Neural cell (in vitro differentiated cells): ENCODE measurements around the gene SPR. TPM values are rescaled to one million over a fixed set of nuclear protein-coding genes. Genes with fewer than 3 reads are reported as not detected.

Experiments used
- H2AFZ ChIP-seq: fragments of 200-600, 300-800 bp; sonication (generic), shearing (Covaris generic); 2 replicates; pipeline ENCODE4 v1.6.0; 2014; ENCODE audit warnings: low read depth, mild to moderate bottlenecking, antibody characterized with exemption, low read length, moderate library complexity
- H3F3A ChIP-seq: fragments of 200-600 bp; shearing (Covaris generic); 2 replicates; pipeline ENCODE4 v1.6.1; 2016; ENCODE audit warnings: mild to moderate bottlenecking, moderate library complexity, mixed read lengths, antibody characterized with exemption, low read length; ENCODE audit not compliant: insufficient read depth, poor library complexity, severe bottlenecking
- H3K27ac ChIP-seq: fragments of 200-600, 300-800 bp; sonication (generic), shearing (Covaris generic); 2 replicates; pipeline ENCODE4 v1.5.1; 2014; ENCODE audit warnings: mild to moderate bottlenecking, low read length, moderate library complexity
- H3K27me3 ChIP-seq: fragments of 300-800, 200-600 bp; sonication (generic), shearing (Covaris generic); 2 replicates; pipeline ENCODE4 v1.6.0; 2014; ENCODE audit warnings: mild to moderate bottlenecking, low read depth, low read length, moderate library complexity; ENCODE audit not compliant: insufficient read depth
- H3K36me3 ChIP-seq: fragments of 300-800, 200-600 bp; sonication (generic), shearing (Covaris generic); 2 replicates; pipeline ENCODE4 v1.5.1; 2014; ENCODE audit warnings: mild to moderate bottlenecking, antibody characterized with exemption, low read length, moderate library complexity; ENCODE audit not compliant: insufficient read depth
- H3K4me2 ChIP-seq: fragments of 300-800, 200-600 bp; sonication (generic), shearing (Covaris generic); 2 replicates; pipeline ENCODE4 v1.6.0; 2014; ENCODE audit warnings: mild to moderate bottlenecking, low read length
- H3K4me3 ChIP-seq: fragments of 300-800, 200-600 bp; sonication (generic), shearing (Covaris generic); 2 replicates; pipeline ENCODE4 v1.5.1; 2014; ENCODE audit warnings: mild to moderate bottlenecking, low read length, moderate library complexity
- H3K79me2 ChIP-seq: fragments of 200-600 bp; shearing (Covaris generic); replicated peaks from 2 replicates; pipeline ENCODE4 v1.6.0; 2014; ENCODE audit warnings: mild to moderate bottlenecking, low read length, moderate library complexity; ENCODE audit not compliant: insufficient read depth
- H3K9ac ChIP-seq: fragments of 300-800, 200-600 bp; sonication (generic), shearing (Covaris generic); 2 replicates; pipeline ENCODE4 v1.6.1; 2016; ENCODE audit warnings: mild to moderate bottlenecking, low read length, mixed read lengths
- H3K9me2 ChIP-seq: fragments of 200-600 bp; shearing (Covaris generic); 2 replicates; pipeline ENCODE4 v1.6.1; 2016; ENCODE audit warnings: mild to moderate bottlenecking, low read length, mixed read lengths; ENCODE audit not compliant: insufficient read depth
- H3K9me3 ChIP-seq: fragments of 200-600, 300-800 bp; sonication (generic), shearing (Covaris generic); 2 replicates; pipeline ENCODE4 v1.6.1; 2016; ENCODE audit warnings: mild to moderate bottlenecking, mixed run types, low read length, moderate library complexity, mixed read lengths
- H4K20me1 ChIP-seq: fragments of 200-600 bp; shearing (Covaris generic); 2 replicates; pipeline ENCODE4 v1.6.1; 2016; ENCODE audit warnings: mild to moderate bottlenecking, mixed run types; ENCODE audit not compliant: insufficient read depth
- CTCF ChIP-seq: fragments of 450-650 bp; IDR thresholded peaks from 2 replicates; pipeline ENCODE4 v1.5.1; 2014; ENCODE audit warnings: antibody characterized with exemption, mild to moderate bottlenecking, moderate library complexity; ENCODE audit not compliant: poor library complexity, severe bottlenecking
- EP300 ChIP-seq: fragments of 450-650 bp; conservative IDR thresholded peaks from 2 replicates; pipeline ENCODE4 v1.6.1; 2014; ENCODE audit warnings: antibody characterized with exemption, mild to moderate bottlenecking, moderate library complexity; ENCODE audit not compliant: poor library complexity, severe bottlenecking
- EZH2 ChIP-seq: fragments of 200-600, 300-800 bp; shearing (Covaris generic), sonication (generic); IDR thresholded peaks from 2 replicates; pipeline ENCODE4 v1.6.1; 2014; ENCODE audit warnings: antibody characterized with exemption, low read length, borderline replicate concordance, mild to moderate bottlenecking; ENCODE audit not compliant: insufficient read depth, poor library complexity, severe bottlenecking
- MXI1 ChIP-seq: fragments of 450-650 bp; conservative IDR thresholded peaks from 2 replicates; pipeline ENCODE4 v1.6.1; 2014; ENCODE audit warnings: antibody characterized with exemption, mild to moderate bottlenecking; ENCODE audit not compliant: poor library complexity, severe bottlenecking
- POLR2AphosphoS5 ChIP-seq: IDR thresholded peaks from 2 replicates; pipeline ENCODE4 v1.6.1; 2012
- RAD21 ChIP-seq: fragments of 450-650 bp; conservative IDR thresholded peaks from 2 replicates; pipeline ENCODE4 v1.6.1; 2014; ENCODE audit warnings: antibody characterized with exemption, mild to moderate bottlenecking, moderate library complexity
- SMC3 ChIP-seq: fragments of 450-650 bp; conservative IDR thresholded peaks from 2 replicates; pipeline ENCODE4 v1.6.1; 2014; ENCODE audit warnings: antibody characterized with exemption, mild to moderate bottlenecking, moderate library complexity; ENCODE audit not compliant: poor library complexity
- TAF1 ChIP-seq: IDR thresholded peaks from 2 replicates; pipeline ENCODE4 v1.6.1; 2012; ENCODE audit warnings: low read depth
- polyA plus RNA-seq: library from polyadenylated mRNA; depleted of rRNA; stranded (reverse); fragments of >200 nt; gene quantifications from 2 replicates; pipeline ENCODE4 v1.2.3, GENCODE V29; 2014
- TF ChIP-seq, protein P1 (sequence below): IDR thresholded peaks from 2 replicates; pipeline ENCODE4 v1.6.1; 2012; ENCODE audit warnings: borderline replicate concordance

Gene SPR
- polyA plus RNA-seq, 1 donor from 2014 or later, result 1.8 TPM

GRCh38 chr2:72886505-72887031 is 640 bp upstream of the SPR start:
- Histone ChIP-seq H3K79me2 (no peaks in the 10 kb centered on the region), H3K36me3 (no peaks in the 10 kb centered on the region), H3K9ac (peak overlapping the region; percentile 23), H3K27me3 (peaks cover 55% of the 10 kb centered on the region), H2AFZ (no peak overlapping the region), H3K9me2 (no peaks in the 10 kb centered on the region), H4K20me1 (no peaks in the 10 kb centered on the region), H3F3A (no peaks in the 10 kb centered on the region), H3K4me3 (peak overlapping the region; percentile 66), H3K27ac (no peak overlapping the region), H3K4me2 (peak overlapping the region; percentile 25), H3K9me3 (no peaks in the 10 kb centered on the region)
- TF ChIP-seq MXI1 (no peak), EZH2 (no peak), POLR2AphosphoS5 (no peak), RAD21 (no peak), CTCF (no peak), EP300 (no peak), TAF1 (no peak), SMC3 (no peak)
- TF ChIP-seq, protein P1, sequence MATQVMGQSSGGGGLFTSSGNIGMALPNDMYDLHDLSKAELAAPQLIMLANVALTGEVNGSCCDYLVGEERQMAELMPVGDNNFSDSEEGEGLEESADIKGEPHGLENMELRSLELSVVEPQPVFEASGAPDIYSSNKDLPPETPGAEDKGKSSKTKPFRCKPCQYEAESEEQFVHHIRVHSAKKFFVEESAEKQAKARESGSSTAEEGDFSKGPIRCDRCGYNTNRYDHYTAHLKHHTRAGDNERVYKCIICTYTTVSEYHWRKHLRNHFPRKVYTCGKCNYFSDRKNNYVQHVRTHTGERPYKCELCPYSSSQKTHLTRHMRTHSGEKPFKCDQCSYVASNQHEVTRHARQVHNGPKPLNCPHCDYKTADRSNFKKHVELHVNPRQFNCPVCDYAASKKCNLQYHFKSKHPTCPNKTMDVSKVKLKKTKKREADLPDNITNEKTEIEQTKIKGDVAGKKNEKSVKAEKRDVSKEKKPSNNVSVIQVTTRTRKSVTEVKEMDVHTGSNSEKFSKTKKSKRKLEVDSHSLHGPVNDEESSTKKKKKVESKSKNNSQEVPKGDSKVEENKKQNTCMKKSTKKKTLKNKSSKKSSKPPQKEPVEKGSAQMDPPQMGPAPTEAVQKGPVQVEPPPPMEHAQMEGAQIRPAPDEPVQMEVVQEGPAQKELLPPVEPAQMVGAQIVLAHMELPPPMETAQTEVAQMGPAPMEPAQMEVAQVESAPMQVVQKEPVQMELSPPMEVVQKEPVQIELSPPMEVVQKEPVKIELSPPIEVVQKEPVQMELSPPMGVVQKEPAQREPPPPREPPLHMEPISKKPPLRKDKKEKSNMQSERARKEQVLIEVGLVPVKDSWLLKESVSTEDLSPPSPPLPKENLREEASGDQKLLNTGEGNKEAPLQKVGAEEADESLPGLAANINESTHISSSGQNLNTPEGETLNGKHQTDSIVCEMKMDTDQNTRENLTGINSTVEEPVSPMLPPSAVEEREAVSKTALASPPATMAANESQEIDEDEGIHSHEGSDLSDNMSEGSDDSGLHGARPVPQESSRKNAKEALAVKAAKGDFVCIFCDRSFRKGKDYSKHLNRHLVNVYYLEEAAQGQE, result no peak

DNA sequence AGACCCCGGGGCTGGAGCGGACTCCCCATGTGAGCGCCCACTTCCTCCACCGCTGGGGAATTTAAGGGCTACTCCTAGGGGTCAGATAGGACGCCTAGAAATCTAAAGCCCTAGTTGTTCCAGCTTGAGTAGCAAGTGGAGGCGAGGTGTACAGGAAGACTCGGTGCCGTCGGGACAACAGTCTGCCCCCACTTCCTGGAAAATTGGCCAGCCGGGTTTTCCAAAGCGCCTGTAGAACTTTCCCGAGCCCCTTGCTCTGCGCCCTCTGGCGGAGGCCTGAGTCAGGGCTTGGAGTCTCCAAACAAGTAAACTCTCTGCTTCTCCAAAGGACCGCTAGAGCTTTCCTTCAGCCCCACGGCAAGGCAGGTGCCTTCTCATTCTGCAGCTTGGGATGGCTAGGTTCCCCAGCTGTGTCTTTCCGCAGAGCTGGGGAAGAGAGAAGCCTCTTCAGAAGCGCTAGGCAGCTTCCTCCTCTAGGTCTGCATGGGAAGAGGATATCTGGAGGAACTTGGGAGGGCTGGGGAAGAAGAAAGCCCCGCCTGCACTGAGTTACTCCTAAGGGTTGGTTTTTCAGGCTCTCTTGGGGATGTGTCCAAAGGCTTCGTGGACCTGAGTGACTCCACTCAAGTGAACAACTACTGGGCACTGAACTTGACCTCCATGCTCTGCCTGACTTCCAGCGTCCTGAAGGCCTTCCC is 681 bp downstream of the SPR start:
- H3K4me3 ChIP-seq, result peak overlapping the region; percentile 66
- TF ChIP-seq MXI1, result no peak
- TF ChIP-seq CTCF, result peak; percentile 91
- TF ChIP-seq POLR2AphosphoS5, result no peak
- TF ChIP-seq, protein P1, result peak; percentile 46
- TF ChIP-seq SMC3, result peak; percentile 87
- no peak for TF ChIP-seq EZH2
- no peak for TF ChIP-seq TAF1
- TF ChIP-seq EP300, result no peak
- TF ChIP-seq RAD21, result peak; percentile 67
- no peak overlapping the region for H3K9ac ChIP-seq
- H3K4me2 ChIP-seq, result peak overlapping the region; percentile 80
- no peaks in the 10 kb centered on the region for H4K20me1 ChIP-seq
- no peaks in the 10 kb centered on the region for H3K9me3 ChIP-seq
- no peak overlapping the region for H3K27ac ChIP-seq
- H3K9me2 ChIP-seq, result no peaks in the 10 kb centered on the region
- no peaks in the 10 kb centered on the region for H3F3A ChIP-seq
- no peak overlapping the region for H2AFZ ChIP-seq
- no peaks in the 10 kb centered on the region for H3K36me3 ChIP-seq
- peaks cover 44% of the 10 kb centered on the region for H3K27me3 ChIP-seq
- no peaks in the 10 kb centered on the region for H3K79me2 ChIP-seq
